HG02938 (cell line): ENCODE measurements around the gene CTNNBIP1.

Experiments
- ATAC-seq: cut with Tn5 transposase; IDR thresholded peaks from one replicate; pipeline ENCODE4 v1.9.1; 2021; ENCODE audit warnings: mild to moderate bottlenecking, moderate library complexity; ENCODE audit not compliant: unreplicated experiment

Gene CTNNBIP1

DNA sequence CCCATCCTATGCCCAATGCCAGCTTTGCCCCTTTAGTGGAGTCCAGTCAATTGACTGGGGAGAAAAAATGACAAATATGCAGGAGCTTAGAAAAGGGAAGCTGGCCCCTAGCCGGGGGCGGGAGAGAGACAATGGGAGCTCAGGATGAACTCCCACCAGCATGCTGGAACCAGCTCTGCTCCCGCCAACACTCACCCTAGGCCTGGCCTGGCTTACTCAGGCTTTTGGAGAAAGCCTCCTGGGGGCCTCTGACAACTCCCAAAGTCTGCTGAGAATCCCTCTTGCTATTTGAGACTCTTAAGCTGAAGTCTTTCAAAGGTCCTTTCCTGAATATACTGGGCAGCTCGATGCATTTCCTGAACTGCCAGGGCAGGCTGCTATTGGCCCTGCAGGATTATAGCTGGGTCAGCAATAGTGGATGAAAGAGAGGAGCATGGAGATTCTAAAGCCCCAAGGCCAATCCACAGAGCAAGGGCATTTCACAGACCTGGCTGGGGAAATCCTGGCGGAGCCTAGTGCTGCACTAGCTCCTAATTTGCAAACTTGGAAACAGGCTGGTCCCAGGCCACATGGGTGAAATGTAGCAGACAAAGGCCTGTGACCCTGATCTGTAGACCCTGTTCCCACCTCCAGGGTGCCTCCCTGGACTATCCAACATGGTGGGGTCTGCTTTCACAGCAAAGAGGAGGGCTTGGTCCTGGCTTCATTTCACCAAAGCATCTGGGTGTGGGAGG, 50.6 kb downstream of the CTNNBIP1 start:
- ATAC-seq: no peak

DNA sequence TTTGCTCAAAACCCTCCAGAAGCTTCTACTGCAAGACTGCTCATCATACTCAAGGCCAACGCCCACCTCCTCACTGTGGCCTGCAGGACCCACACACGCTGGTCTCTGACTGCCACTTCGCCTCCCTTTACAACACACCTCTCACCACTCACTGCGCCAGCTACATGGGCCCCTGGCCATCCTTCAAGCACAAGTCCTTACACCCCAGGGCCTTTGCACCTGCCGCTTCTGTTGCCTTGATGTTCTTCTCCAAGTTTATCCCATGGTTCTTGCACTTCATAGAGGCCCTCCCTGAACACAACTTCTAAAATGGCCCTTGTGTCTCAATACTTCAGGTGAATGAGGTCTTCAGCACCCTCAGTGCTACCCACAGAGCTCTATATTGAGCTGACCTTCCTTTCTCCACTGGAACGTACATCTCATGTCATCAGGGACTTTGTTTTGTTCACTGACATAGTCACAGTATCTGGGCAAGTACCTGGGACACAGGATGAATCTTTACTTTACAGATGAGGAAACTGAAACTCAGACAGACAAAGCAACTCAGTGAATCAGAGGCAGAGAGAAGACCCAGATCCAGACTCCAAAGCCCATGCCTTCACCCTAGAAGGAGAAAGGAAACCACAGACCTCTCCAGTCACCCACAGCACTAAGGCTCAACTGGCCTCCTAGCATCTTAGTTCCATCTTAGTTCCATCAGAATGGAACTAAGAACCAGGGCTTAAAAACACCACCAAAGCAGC, 51.6 kb downstream of the CTNNBIP1 start:
- ATAC-seq: no peak

GRCh38 chr1:9855186-9855585, 54.9 kb downstream of the CTNNBIP1 start:
- ATAC-seq: no peak

- ATAC-seq: no peak
Observed at GRCh38 chr1:9853249-9853595, 56.8 kb downstream of the CTNNBIP1 start.

DNA sequence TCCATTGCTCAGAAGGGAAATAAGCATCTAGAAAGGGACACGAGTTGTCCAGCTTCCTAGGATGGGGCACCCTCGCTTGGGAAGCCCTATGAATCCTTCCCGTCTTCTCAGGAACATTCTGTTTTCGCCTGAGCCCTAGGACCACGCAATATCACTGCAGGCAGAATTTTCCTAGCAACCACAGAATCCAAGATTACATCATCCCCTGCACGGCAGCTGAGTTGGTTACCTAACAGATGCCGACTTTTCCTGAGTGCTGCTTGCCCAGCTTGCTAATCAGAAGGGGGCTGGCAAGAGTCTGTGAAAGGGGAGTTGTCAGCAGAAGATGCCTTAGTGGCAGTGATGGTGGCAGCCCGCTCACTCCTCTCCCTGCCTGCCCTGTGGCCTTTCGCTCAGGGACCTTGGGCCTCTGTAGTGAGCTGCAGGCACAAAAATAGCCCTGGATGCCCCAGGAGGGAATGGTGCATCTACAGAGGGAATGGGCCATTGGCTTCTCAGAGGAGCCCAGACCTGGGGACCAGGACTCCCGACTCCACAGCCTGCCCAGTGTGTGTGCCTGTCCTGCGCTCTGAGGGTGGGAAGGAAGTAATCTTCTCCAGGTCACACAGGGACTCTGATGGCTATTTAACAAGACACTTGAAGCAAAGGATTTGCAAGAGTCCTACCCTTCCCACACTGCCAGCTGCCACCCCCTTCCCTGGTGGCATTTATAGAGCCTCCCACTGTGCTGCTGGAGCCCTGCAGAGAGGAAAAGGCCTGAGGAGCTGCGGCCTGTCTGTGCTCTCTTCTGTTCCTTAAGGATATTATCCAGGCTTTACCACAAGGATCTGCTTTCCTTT, 57.4 kb downstream of the CTNNBIP1 start:
- ATAC-seq: no peak

GRCh38 chr1:9852004-9852403, 58.1 kb downstream of the CTNNBIP1 start:
- no peak for ATAC-seq

DNA sequence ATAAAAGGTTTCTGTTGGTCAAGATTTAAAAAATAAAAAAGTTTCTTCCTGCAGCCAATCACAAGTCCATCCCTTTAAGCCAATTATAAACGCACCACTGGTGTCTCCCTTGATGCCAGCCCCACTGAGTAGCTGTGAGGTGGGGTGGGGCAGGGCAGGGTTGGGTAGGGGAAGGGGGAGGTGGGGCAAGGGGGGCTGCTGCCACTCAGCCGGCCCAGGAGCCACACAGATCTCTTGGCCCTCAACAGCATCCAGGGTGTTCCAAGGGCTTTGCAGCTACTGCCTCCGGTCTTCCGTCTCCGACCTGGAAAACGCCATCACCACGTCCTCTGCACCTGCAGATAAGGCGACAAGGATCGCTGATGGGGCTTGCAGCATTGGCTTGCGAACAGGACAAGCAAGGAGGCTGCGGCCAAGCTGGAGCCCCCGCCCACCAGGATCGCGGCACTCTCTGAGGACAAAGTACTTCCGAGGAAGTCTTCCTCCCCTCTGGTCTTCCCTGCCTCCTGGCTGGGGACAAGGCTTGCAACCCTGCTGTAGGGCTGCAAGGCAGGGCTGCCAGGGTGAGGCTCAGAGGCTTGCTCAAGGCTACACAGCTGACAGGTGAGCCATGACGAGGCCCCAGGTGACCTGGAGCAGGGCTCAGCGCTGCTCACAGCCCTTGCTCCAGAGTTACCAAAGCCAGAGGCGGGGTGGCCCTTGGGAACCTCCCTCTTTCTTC, 59.5 kb downstream of the CTNNBIP1 start:
- no peak for ATAC-seq

DNA sequence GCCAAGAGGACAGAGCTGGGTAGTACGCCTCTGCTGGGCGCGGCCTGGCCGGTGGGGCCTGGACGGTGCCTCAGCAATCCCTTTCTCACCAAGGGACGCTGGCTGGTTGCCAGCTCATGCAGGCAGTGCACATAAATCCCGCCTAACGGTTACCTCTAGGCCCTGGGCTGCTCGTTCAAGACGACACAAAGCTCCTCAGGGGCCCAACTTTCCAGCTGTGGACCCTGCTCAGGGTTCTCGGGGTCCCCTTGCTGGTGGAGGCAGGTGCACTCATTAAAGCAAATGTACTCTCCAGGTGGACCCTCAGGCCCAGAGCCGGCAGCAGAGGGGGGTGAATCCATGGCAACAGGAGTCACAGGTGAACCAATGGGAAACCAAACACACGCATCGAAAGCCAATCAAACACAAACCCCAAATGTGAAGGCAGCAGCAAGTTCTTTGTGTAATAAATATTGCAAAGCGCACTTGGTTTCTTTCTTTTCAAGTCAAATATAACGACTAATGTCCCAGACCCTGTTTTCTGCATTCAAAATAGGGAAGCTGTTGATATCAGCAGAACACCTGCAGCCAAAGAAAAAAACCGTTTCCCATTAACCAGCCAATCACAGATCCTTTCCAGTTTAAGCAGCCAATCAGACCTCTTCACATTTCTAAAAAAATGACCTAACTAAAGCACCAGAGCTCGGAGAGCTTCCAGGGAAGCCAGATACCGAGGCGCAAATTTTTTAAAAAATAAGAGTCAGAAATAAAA, 60.2 kb downstream of the CTNNBIP1 start:
- no peak for ATAC-seq

- ATAC-seq: no peak
Observed at GRCh38 chr1:9848022-9848421, 62.0 kb downstream of the CTNNBIP1 start.

DNA sequence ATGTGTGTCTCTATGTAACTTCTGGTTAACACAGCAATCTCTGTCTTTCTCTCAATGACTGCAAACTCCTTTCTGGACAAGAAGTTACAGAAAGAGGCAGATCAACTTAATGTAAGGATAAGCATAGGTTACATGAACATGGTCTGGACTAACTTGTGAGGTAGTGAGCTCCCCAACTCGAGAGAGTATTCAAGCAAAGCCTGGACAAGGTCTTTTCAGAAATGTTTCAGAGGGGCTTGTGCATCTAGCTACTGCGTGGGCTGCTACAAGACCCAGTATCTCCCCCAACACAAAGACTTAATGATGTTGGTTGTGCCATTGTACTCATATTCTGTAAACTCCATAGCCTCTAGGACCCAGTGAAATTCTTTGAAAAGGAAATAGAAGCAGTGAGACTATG, 62.8 kb downstream of the CTNNBIP1 start:
- ATAC-seq: no peak

DNA sequence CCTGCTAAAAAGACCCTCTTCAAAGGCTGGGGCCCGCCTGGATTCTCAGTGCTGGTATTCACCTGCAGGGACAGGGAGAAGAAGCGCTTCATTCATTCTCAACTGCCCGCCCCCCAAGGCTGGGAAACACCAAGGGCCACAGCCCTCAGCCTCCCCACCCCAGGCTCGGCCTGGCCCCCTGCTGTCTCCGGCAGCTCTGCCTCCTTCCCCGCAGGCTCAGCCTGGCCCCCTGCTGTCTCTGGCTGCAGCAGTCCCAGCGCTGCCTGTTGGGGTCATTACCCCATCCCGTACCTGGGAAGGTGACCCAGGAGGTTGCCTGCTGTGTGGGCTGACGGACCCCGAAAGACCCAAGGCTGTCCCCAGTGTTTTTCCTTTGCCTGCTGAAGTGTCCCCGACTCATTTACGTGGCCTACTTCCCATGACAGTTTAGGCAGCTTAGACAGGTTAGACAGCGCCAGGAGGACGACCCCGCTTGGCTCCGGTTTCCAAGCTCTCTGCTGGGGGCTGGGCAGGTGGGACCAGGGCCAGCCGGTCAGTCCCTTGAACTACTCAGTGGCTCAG, 63.4 kb downstream of the CTNNBIP1 start:
- no peak for ATAC-seq

GRCh38 chr1:9845914-9846313, 64.2 kb downstream of the CTNNBIP1 start:
- no peak for ATAC-seq

DNA sequence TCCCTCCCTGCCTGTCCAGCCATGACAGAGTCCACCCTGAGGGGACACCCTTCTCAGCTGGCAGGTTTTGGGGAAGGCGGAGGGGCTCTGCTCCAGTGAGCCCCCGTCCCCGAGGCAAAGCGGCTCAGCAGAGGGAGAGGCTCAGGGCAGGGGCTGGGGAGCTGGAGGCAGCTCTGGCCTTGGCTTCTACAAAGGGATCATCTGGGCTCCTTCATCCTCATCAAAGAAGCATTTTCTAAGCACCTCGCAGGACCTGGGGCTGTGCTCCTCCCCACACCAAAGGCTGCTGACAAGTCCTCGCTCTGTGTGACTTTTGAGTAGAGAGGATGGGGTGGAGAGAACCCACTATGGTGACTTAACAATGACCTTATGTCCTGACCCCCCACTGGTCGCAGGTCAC, 65.3 kb downstream of the CTNNBIP1 start:
- ATAC-seq: no peak

- ATAC-seq: no peak
Observed at GRCh38 chr1:9844106-9844505, 66.0 kb downstream of the CTNNBIP1 start.

DNA sequence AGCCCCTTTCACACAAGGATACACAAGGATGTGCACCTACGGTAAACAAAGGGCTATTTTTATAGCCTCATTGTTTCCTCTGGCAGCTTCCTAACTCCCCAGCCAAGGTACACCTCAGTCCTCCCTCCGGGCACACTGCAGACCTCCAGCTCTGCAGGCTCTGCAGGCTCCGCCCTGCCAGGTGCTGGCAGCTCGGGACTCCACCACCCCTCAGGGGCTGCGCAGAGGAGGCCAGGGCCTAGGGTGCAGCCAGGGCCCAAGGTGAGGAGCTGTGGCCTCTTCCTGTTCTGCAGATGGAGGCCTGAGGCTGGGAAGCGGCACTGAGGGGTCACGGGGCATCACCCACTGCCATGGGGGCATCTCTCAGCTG, 66.5 kb downstream of the CTNNBIP1 start:
- ATAC-seq: no peak

- no peak for ATAC-seq
Observed at GRCh38 chr1:9842781-9843575, 67.1 kb downstream of the CTNNBIP1 start.

GRCh38 chr1:9842073-9842711, 67.9 kb downstream of the CTNNBIP1 start:
- no peak for ATAC-seq

DNA sequence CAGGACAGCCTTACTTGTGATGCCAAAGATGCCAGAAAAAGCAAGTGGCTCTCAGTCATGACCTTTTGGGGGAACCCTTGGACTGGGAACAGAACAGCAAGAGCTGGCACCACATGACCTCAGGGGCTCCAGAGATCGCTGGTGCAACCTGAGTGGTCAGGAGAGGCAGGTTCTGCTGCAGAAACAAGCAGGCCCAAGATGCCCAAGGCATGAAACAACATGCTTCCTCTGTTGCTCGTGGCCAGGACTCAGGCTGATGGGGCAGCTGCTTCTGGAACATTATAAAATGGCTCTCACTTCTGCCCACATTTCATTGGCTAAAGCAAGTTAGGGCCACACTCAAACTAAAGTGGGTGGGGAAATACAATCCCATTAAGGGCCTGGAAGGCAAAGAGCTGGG, 68.6 kb downstream of the CTNNBIP1 start:
- ATAC-seq: no peak

DNA sequence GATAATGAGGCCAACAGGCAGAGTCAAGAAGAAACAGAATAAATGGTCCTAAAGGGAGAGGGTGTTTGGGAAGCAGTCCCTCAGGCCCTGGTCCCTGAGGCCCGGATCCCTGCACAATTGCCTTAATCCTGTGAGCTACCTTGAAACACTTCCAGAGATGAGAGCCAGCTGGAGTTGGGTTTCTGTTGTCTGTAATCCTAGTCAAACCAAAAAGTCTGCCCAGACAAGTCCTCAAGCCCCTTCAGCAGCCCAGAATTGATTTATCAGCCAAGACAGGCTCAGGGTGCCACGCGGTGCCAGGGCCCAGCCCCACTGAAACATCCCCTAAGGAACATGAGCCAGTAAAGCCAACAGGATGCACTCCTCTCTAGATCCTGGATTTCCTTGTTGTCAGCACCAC, 69.9 kb downstream of the CTNNBIP1 start:
- no peak for ATAC-seq
